ENCODE measurements around the gene RTN4. TPM values are rescaled to one million over a fixed set of nuclear protein-coding genes. Genes with fewer than 3 reads are reported as not detected.

Gene RTN4
- total and polyA plus RNA-seq, 5 donors = 183 to 283 (median 243) TPM

- Histone ChIP-seq H3K4me3 (ENCODE audit: low read length) (peak overlapping the region; percentile 22), H3K9me3 (ENCODE audit: control insufficient read depth, low read length) (no peaks in the 10 kb centered on the region), H3K4me1 (ENCODE audit: control insufficient read depth, insufficient read depth, low read length) (no peaks in the 10 kb centered on the region), H3K27ac (ENCODE audit: low read length) (no peak overlapping the region), H3K27me3 (ENCODE audit: control insufficient read depth, insufficient read depth) (no peaks in the 10 kb centered on the region)
- WGBS = 52% methylated on average over 7 of the region's 7 CpGs
- DNase-seq (no peak), ATAC-seq (no peak)
- intact Hi-C loops (cut with DNase I) = loop anchor here in 2 of 4 donors (5.0 kb wide), 2 partner anchors 40 to 50 kb away; no protein-coding TSS in a partner anchor
Measured at GRCh38 chr2:55052129-55053061, 2.1 kb upstream of the RTN4 start.

- peak; percentile 23 to 52 for ATAC-seq
Measured at GRCh38 chr2:55051026-55051866, 995 bp upstream of the RTN4 start.

GRCh38 chr2:55049821-55050099, 491 bp downstream of the RTN4 start:
- no peaks in the 10 kb centered on the region for H3K4me1 ChIP-seq (ENCODE audit: control insufficient read depth, insufficient read depth, low read length)
- no peak for DNase-seq

More at GRCh38 chr2:55051026-55051866, 995 bp upstream of the RTN4 start:
- intact Hi-C loops (cut with DNase I) = loop anchor here in 2 of 4 donors (5.0 kb wide), 2 partner anchors 41 to 51 kb away; no protein-coding TSS in a partner anchor
- Histone ChIP-seq H3K9me3 (ENCODE audit: control insufficient read depth, low read length) (no peaks in the 10 kb centered on the region), H3K27ac (ENCODE audit: low read length) (peak overlapping the region; percentile 83), H3K27me3 (ENCODE audit: control insufficient read depth, insufficient read depth) (no peaks in the 10 kb centered on the region), H3K4me3 (ENCODE audit: low read length) (peak overlapping the region; percentile 60), H3K4me1 (ENCODE audit: control insufficient read depth, insufficient read depth, low read length) (no peaks in the 10 kb centered on the region)
- WGBS = 17% methylated on average over 9 of the region's 9 CpGs
- DNase-seq = peak; percentile 58 to 73 (median 58)

DNA sequence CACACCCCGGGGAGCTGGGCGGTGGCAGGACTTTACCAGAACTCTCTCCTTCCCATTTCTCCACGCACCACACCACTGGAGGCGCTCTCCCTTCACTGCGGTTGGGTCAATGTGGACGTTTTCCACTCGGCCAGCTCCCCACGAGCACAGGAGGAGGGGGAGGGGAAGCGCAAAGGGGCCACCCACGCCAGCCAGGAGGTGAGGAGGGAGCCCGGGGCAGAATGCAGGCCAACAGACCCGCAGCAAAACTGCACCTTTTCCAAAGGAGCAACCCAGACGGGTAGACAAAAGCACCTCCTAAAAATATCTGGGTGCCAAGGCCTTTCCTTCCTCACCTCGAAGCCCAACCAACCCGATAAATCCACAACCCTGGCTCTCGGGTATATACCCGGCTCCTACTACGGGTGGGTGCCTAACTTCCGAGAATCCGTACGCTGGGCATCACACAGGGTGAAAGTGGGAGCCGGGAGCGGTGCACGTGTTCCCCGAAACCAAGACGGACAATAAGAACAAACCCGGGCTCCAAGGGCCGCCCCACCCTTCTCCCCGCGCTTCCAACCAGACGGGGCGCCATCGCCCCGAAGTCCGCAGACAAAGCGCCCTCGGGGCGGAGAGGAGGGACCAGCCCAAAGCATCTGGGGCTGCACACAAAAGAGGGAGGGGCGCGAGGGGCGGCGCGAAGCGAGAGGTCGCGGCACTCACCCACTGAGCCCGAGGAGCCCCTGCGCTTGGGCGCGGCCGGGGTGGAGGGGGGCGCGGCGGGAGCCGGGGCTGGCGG, 1.0 kb downstream of the RTN4 start:
- H3K4me1 ChIP-seq (ENCODE audit: control insufficient read depth, insufficient read depth, low read length) = no peaks in the 10 kb centered on the region
- DNase-seq (peak; percentile 90 to 96 (median 94)), ATAC-seq (peak; percentile 71 to 72)
- H3K9me3 ChIP-seq (ENCODE audit: control insufficient read depth, low read length) = no peaks in the 10 kb centered on the region
- peak overlapping the region; percentile 97 for H3K27ac ChIP-seq (ENCODE audit: low read length)
- no peaks in the 10 kb centered on the region for H3K27me3 ChIP-seq (ENCODE audit: control insufficient read depth, insufficient read depth)
- peak overlapping the region; percentile 92 for H3K4me3 ChIP-seq (ENCODE audit: low read length)
- intact Hi-C loops (cut with DNase I) = loop anchor here in 3 of 4 donors (5.0 to 10.0 kb wide), 3 partner anchors 37 to 116 kb away; no protein-coding TSS in a partner anchor
- WGBS = under 1% methylated on average over 56 of the region's 56 CpGs

More at GRCh38 chr2:55049821-55050099, 491 bp downstream of the RTN4 start:
- under 1% methylated on average over 35 of the region's 35 CpGs for WGBS
- intact Hi-C loops (cut with DNase I) = loop anchor here (5.0 to 10.0 kb wide), 5 partner anchors 37 to 115 kb away; no protein-coding TSS in a partner anchor
- ATAC-seq = no peak
- Histone ChIP-seq H3K27me3 (ENCODE audit: control insufficient read depth, insufficient read depth) (no peaks in the 10 kb centered on the region), H3K9me3 (ENCODE audit: control insufficient read depth, low read length) (no peaks in the 10 kb centered on the region), H3K4me3 (ENCODE audit: low read length) (peak overlapping the region; percentile 92), H3K27ac (ENCODE audit: low read length) (peak overlapping the region; percentile 97)

DNA sequence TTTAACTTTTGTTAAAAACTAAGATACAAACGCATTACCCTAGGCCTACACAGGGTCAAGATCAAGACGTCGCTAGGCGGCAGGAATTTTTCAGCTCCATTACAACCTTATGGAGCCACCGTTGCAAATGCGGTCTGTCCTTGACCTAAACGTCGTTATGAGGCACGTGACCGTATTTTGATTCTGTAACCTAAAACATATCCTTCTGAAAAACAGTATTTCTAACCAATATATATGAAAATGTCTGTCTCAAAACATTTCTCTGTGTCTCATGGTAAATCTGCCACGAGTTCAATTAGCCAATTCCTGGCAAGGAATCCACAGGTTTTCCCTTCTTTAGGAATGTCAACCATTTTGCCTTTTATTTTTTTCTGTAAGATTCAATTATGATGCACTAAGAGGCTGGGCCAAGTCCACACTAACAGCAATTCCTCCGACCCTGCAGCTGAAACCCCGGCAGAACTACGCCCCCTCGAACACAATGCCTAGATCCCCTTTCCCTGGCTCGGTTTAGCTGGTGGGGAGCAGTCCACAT, 1.7 kb downstream of the RTN4 start:
- Histone ChIP-seq H3K4me3 (ENCODE audit: low read length) (peak overlapping the region; percentile 92), H3K27ac (ENCODE audit: low read length) (peak overlapping the region; percentile 97), H3K9me3 (ENCODE audit: control insufficient read depth, low read length) (no peaks in the 10 kb centered on the region), H3K27me3 (ENCODE audit: control insufficient read depth, insufficient read depth) (no peaks in the 10 kb centered on the region), H3K4me1 (ENCODE audit: control insufficient read depth, insufficient read depth, low read length) (no peaks in the 10 kb centered on the region)
- no peak for ATAC-seq
- intact Hi-C loops (cut with DNase I) = loop anchor here in 3 of 4 donors (5.0 to 10.0 kb wide), 3 partner anchors 36 to 116 kb away; no protein-coding TSS in a partner anchor
- under 1% methylated on average over 16 of the region's 16 CpGs for WGBS
- DNase-seq = peak in 2 of 3 donors; percentile 29 to 50

DNA sequence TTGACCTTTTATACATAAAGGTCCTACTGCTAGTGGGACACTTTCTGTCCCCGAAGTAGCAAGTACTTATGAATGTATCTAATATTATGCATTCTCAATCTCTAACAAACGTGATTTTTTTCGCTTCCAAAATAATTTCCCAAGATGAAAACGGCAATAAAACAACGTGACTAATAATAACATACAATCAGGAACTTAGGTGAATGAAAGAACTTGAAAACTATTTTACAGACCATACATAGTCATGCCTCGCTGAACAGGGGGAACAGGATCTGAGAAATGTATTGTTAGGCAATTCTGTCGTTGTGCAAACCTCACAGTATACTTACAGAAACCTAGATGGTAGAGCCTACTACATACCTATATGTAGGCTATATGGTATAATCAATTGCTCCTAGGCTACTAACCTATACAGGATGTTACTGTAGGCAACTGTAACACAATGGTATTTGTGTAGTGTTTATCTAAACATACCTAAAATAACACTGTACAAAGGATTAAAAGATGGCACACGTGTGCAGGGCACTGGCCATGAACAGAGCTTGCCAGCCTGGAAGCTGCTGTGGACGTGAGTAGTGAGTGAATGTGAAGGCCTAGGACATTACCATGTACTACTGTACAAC, 2.5 kb downstream of the RTN4 start:
- Histone ChIP-seq H3K4me3 (ENCODE audit: low read length) (peak overlapping the region; percentile 92), H3K9me3 (ENCODE audit: control insufficient read depth, low read length) (no peaks in the 10 kb centered on the region), H3K27ac (ENCODE audit: low read length) (peak overlapping the region; percentile 68), H3K4me1 (ENCODE audit: control insufficient read depth, insufficient read depth, low read length) (no peaks in the 10 kb centered on the region), H3K27me3 (ENCODE audit: control insufficient read depth, insufficient read depth) (no peaks in the 10 kb centered on the region)
- intact Hi-C loops (cut with DNase I) = loop anchor here in 3 of 4 donors (5.0 to 10.0 kb wide), 3 partner anchors 35 to 117 kb away; no protein-coding TSS in a partner anchor
- WGBS = 9% methylated on average over 9 of the region's 9 CpGs
- DNase-seq (peak in 2 of 3 donors; percentile 11 to 43), ATAC-seq (no peak)

DNA sequence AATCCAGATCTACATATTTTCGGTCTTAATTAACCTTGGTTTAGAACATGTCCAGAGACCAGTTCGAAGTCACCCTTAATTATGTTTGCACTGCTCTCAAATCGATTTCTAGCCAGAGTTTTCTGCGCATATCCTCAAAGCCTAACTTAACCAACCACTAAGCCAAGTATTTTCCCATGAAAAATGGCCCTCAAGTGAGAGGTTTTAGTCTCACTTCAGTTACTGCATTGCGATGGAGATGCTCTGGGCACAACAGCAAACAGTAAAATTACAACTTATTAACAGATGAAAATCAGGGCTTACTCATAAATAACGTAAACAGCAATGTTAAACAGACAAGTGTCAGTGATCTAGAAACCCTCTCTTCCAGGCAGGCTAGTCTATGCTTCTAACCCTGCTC, 4.5 kb downstream of the RTN4 start:
- ATAC-seq (no peak), DNase-seq (no peak)
- intact Hi-C loops (cut with DNase I) = loop anchor here in 3 of 4 donors (5.0 to 10.0 kb wide), 3 partner anchors 33 to 119 kb away; no protein-coding TSS in a partner anchor
- Histone ChIP-seq H3K9me3 (ENCODE audit: control insufficient read depth, low read length) (no peaks in the 10 kb centered on the region), H3K27me3 (ENCODE audit: control insufficient read depth, insufficient read depth) (no peaks in the 10 kb centered on the region), H3K27ac (ENCODE audit: low read length) (no peak overlapping the region), H3K4me3 (ENCODE audit: low read length) (no peak overlapping the region), H3K4me1 (ENCODE audit: control insufficient read depth, insufficient read depth, low read length) (no peaks in the 10 kb centered on the region)
- 70% methylated on average over 6 of the region's 6 CpGs for WGBS

DNA sequence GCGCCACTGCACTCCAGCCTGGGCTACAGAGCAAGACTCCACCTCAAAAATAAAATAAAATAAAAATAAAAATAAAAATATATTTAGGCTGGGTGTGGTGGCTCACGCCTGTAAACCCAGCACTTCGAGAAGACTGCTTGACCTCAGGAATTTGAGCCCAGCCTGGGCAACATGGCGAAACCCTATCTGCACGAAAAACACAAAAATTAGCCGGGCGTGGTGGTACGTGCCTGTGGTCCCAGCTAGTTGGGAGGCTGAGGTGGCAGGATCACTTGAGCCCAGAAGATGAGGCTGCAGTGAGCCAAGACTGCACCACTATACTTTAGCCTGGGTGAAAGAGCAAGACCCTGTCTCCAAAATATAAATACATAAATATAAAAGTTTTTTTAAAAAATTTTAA, 6.4 kb downstream of the RTN4 start:
- H3K4me1 ChIP-seq (ENCODE audit: control insufficient read depth, insufficient read depth, low read length) = no peaks in the 10 kb centered on the region

DNA sequence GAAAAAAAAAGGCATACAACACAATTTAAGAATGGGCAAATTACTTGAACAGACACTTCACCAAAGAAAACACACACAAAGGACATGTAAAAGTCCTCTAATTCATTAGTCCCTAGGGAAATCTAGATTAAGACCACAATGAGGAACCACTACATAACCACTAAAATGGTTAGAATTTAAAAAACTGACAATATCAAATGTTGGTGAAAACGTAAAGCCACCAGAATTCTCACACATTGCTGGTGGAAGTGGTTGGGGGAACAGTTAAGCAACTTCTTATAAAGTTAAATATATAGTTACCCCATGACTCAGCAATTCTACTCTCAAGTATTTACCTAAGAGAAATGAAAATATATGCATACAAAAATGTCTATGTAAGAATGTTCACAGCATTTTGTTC, 11.8 kb downstream of the RTN4 start:
- ATAC-seq (no peak), DNase-seq (no peak)
- Histone ChIP-seq H3K27ac (ENCODE audit: low read length) (no peak overlapping the region), H3K9me3 (ENCODE audit: control insufficient read depth, low read length) (no peaks in the 10 kb centered on the region), H3K4me3 (ENCODE audit: low read length) (no peak overlapping the region), H3K27me3 (ENCODE audit: control insufficient read depth, insufficient read depth) (no peaks in the 10 kb centered on the region), H3K4me1 (ENCODE audit: control insufficient read depth, insufficient read depth, low read length) (peaks cover 3% of the 10 kb centered on the region)
- intact Hi-C loops (cut with DNase I) = no loop called here
- WGBS = 89% methylated on average over 1 of the region's 1 CpG

More for the DNA sequence above, 6.4 kb downstream of the RTN4 start:
- H3K27me3 ChIP-seq (ENCODE audit: control insufficient read depth, insufficient read depth) = no peaks in the 10 kb centered on the region
- H3K9me3 ChIP-seq (ENCODE audit: control insufficient read depth, low read length) = no peaks in the 10 kb centered on the region
- 94% methylated on average over 8 of the region's 8 CpGs for WGBS
- ATAC-seq = no peak
- no peak overlapping the region for H3K4me3 ChIP-seq (ENCODE audit: low read length)
- no peak overlapping the region for H3K27ac ChIP-seq (ENCODE audit: low read length)
- intact Hi-C loops (cut with DNase I) = loop anchor here in 2 of 4 donors (10.0 kb wide), 1 partner anchor 121 kb away; no protein-coding TSS in a partner anchor
- DNase-seq = no peak
